Ramos (cell line): ENCODE measurements around the gene LRP1.

Source experiments
- in situ Hi-C: fragments of 300-500 bp; cut with MboI; formaldehyde crosslinking; loops from one replicate; pipeline ENCODE4 v1.14.3; 2022; ENCODE audit warnings: low sequenced_read_pairs; ENCODE audit not compliant: unreplicated experiment

Gene LRP1

GRCh38 chr12:57131896-57132744 is 3.8 kb downstream of the LRP1 start:
- in situ Hi-C loops, result no loop called here

- in situ Hi-C loops, result no loop called here
These were observed 4.8 kb downstream of the LRP1 start for GRCh38 chr12:57133013-57133569.

GRCh38 chr12:57133916-57134315 is 5.6 kb downstream of the LRP1 start:
- in situ Hi-C loops, result no loop called here

- in situ Hi-C loops, result no loop called here
These were observed 6.7 kb downstream of the LRP1 start for GRCh38 chr12:57134949-57135348.

GRCh38 chr12:57135527-57136326 is 7.4 kb downstream of the LRP1 start:
- in situ Hi-C loops, result no loop called here

- in situ Hi-C loops, result no loop called here
These were observed 10.4 kb downstream of the LRP1 start for GRCh38 chr12:57138526-57139272.

- in situ Hi-C loops, result no loop called here
These were observed 11.7 kb downstream of the LRP1 start for GRCh38 chr12:57139796-57140649.

- in situ Hi-C loops, result no loop called here
These were observed 13.0 kb downstream of the LRP1 start for GRCh38 chr12:57141249-57141648.

GRCh38 chr12:57142121-57142520 is 13.8 kb downstream of the LRP1 start:
- in situ Hi-C loops, result no loop called here

- in situ Hi-C loops, result no loop called here
These were observed 14.4 kb downstream of the LRP1 start for GRCh38 chr12:57142727-57143126.

GRCh38 chr12:57143454-57143853 is 15.2 kb downstream of the LRP1 start:
- in situ Hi-C loops, result no loop called here

- in situ Hi-C loops, result no loop called here
These were observed 17.3 kb downstream of the LRP1 start for GRCh38 chr12:57145460-57146059.

GRCh38 chr12:57146092-57146491 is 17.8 kb downstream of the LRP1 start:
- in situ Hi-C loops, result no loop called here

GRCh38 chr12:57146961-57147944 is 19.0 kb downstream of the LRP1 start, which contains the start of gene LRP1-AS:
Gene LRP1-AS, minus strand, starts transcription at chr12:57147619.
- in situ Hi-C loops, result no loop called here

- in situ Hi-C loops, result no loop called here
These were observed 20.4 kb downstream of the LRP1 start for GRCh38 chr12:57148469-57149244.

GRCh38 chr12:57149245-57149900 is 21.1 kb downstream of the LRP1 start:
- in situ Hi-C loops, result no loop called here
